Cardiac muscle cell (in vitro differentiated cells and primary cell): ENCODE data around the gene ZNF738. TPM values are rescaled to one million over a fixed set of nuclear protein-coding genes. Genes with fewer than 3 reads are reported as not detected.

ENCODE experiments used
- DNase-seq, 2 donors: peaks; one replicate each; pipeline versions ENCODE4 v3.0.0 to v3.0.0-alpha.2; 2010 to 2017; ENCODE audit warnings: low read depth in 1 of 2, low spot score in 1 of 2
- H3K27ac ChIP-seq: fragments of 200-600 bp; sonication (generic); 2 replicates; pipeline ENCODE4 v1.5.1; 2016
- H3K27me3 ChIP-seq: fragments of 200-600 bp; sonication (generic); 2 replicates; pipeline ENCODE4 v1.6.0; 2016; ENCODE audit warnings: control low read depth
- H3K36me3 ChIP-seq: fragments of 200-600 bp; sonication (generic); 2 replicates; pipeline ENCODE4 v1.5.1; 2016; ENCODE audit warnings: control low read depth
- H3K4me1 ChIP-seq: fragments of 200-600 bp; sonication (generic); 2 replicates; pipeline ENCODE4 v1.8.1; 2017; ENCODE audit warnings: low read depth, mild to moderate bottlenecking, mixed run types
- H3K4me3 ChIP-seq: fragments of 200-600 bp; sonication (generic); 2 replicates; pipeline ENCODE4 v1.5.1; 2016; ENCODE audit warnings: mild to moderate bottlenecking
- H3K9me3 ChIP-seq: fragments of 200-600 bp; sonication (generic); 2 replicates; pipeline ENCODE4 v1.5.1; 2017; ENCODE audit warnings: low read depth, mild to moderate bottlenecking, control low read depth
- CTCF ChIP-seq: IDR thresholded peaks from 2 replicates; pipeline ENCODE4 v1.5.1; 2012; ENCODE audit warnings: low read depth, mild to moderate bottlenecking, low read length
- polyA plus RNA-seq: library from polyadenylated mRNA; unstranded; fragments of >200 nt; fragmentation: Nextera tagmentation; extraction: Ambion mirVana; gene quantifications from 2 replicates; pipeline ENCODE4 v1.2.1, GENCODE V29; 2016
- total RNA-seq: library from RNA; depleted of rRNA; stranded (reverse); fragments of >200 nt; gene quantifications from 2 replicates; pipeline ENCODE4 v1.2.3, GENCODE V29; 2016

ZNF738 gene
- total and polyA plus RNA-seq, 2 experiments from 2014 or later = 30.5 to 41.5 TPM

GRCh38 chr19:21396893-21397572 lies 38.2 kb downstream of the ZNF738 start, which contains the start of gene ZNF493:
TSS of gene ZNF493 (plus strand) at chr19:21397133. CDS start at chr19:21397238, 105 bp downstream.
- no peak for TF ChIP-seq CTCF
- Histone ChIP-seq H3K4me1 (peaks cover 10% of the 10 kb centered on the region), H3K9me3 (no peaks in the 10 kb centered on the region), H3K27ac (peak within 1 kb of the TSS; percentile 90), H3K4me3 (peak within 1 kb of the TSS; percentile 68), H3K27me3 (no peaks in the 10 kb centered on the region), H3K36me3 (peaks cover 9% of the 10 kb centered on the region)
- DNase-seq = peak; percentile 96 to 97

- Histone ChIP-seq H3K27me3 (no peaks in the 10 kb centered on the region), H3K9me3 (no peaks in the 10 kb centered on the region), H3K4me1 (peaks cover 20% of the 10 kb centered on the region), H3K27ac (no peak overlapping the region), H3K36me3 (peaks cover 9% of the 10 kb centered on the region), H3K4me3 (no peak overlapping the region)
- no peak for DNase-seq
- no peak for TF ChIP-seq CTCF
These were observed 40.1 kb downstream of the ZNF738 start for GRCh38 chr19:21398851-21399250.

DNA sequence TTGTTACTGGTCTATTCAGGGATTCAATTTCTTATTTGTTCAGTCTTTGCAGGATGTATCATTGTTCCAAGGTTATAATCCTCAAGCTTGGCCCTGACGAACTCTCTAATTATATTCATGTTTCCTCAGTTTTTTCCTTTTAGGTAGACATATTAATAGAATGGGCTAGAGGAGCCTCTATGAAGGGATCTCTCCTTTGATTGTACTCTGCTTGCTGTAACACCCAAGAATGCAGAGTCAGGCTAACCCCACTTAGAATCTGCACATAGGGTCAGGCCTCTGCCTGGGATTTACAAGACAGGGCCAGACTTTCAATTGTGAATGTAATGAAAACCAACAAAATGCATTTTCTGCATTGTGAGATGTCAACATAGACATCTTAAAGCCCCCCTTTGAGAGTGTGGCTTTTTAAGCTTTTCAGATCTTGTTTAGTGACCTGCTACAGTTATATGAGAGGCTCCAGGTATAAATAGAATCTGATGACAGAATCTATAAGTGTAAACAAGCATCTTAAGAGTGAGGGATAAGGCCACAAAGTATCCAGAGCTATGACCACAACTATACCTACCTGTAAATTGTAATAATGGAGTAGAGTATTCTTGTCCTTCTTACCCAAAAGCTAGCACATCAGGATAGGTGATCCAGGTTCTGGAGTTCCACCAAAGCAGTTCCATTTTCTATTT lies 43.6 kb downstream of the ZNF738 start:
- H3K4me1 ChIP-seq = peaks cover 20% of the 10 kb centered on the region
- TF ChIP-seq CTCF = no peak
- DNase-seq = no peak
- H3K9me3 ChIP-seq = no peaks in the 10 kb centered on the region
- no peak overlapping the region for H3K4me3 ChIP-seq
- H3K27ac ChIP-seq = peak overlapping the region; percentile 44
- H3K36me3 ChIP-seq = peaks cover 9% of the 10 kb centered on the region
- H3K27me3 ChIP-seq = no peaks in the 10 kb centered on the region

DNA sequence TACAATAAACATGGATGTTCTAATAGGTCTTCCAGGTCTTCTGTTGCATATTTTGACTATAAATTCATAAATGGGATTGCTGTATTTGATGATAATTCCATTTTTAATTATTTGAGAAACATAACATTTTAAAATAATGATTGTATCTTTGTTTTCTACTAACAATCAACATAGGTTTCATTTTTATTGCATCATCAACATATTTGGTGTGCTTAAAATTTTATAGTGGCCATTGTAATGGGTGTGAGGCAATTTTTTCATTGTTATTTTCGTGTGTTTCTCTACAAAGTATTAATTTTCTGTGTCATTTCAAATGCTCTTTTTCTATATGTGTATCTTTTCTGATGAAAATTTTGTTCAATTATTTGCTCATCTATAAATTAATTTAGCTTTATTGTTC lies 51.4 kb downstream of the ZNF738 start:
- no peak for TF ChIP-seq CTCF
- DNase-seq = no peak
- Histone ChIP-seq H3K36me3 (peaks cover 29% of the 10 kb centered on the region), H3K27ac (no peak overlapping the region), H3K4me1 (no peaks in the 10 kb centered on the region), H3K4me3 (no peak overlapping the region), H3K27me3 (no peaks in the 10 kb centered on the region), H3K9me3 (no peaks in the 10 kb centered on the region)

DNA sequence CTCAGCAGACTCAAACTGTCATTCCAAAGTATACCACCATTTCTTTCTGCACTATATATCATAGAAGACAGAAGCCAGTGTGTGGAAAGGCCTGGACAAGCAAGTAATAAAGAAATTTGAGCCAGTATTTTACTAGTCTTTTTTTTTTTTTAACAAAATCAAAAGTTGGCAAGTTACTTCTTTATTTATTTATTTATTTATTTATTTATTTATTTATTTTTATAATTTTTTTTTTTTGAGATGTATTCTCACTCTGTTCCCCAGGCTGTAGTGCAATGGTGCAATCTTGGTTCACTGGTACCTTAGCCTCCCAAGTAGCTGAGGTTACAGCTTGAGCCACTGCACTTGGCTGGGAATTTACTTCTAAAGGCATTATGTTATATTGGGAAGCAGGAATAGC lies 63.4 kb downstream of the ZNF738 start:
- DNase-seq = no peak
- Histone ChIP-seq H3K27ac (no peak overlapping the region), H3K4me1 (no peaks in the 10 kb centered on the region), H3K9me3 (peaks cover 8% of the 10 kb centered on the region), H3K4me3 (no peak overlapping the region), H3K36me3 (peaks cover 7% of the 10 kb centered on the region), H3K27me3 (no peaks in the 10 kb centered on the region)
- TF ChIP-seq CTCF = no peak
